Putamen (tissue), 1 donor: ENCODE results near the gene KDM2B.
"Not testable (repeated sequence)": the region's sequence is repeated elsewhere in the genome, so short reads cannot be mapped to it uniquely, and the experiment has no call there.

Source experiments
- DNase-seq: peaks from one replicate; pipeline ENCODE4 v3.0.0-alpha.2; 2016; ENCODE audit warnings: low spot score

Gene KDM2B

GRCh38 chr12:121584885-121585284 lies 4.1 kb upstream of the KDM2B start:
- not testable (repeated sequence) for DNase-seq

- DNase-seq: not testable (repeated sequence)
These were observed 2.5 kb upstream of the KDM2B start for GRCh38 chr12:121583334-121583661.

GRCh38 chr12:121582583-121583333 lies 1.9 kb upstream of the KDM2B start:
- DNase-seq: no peak

- no peak for DNase-seq
These were observed 1.0 kb upstream of the KDM2B start for GRCh38 chr12:121581686-121582429.

GRCh38 chr12:121579981-121580868 lies 598 bp downstream of the KDM2B start:
- DNase-seq: peak; percentile 76

GRCh38 chr12:121579190-121579791 lies 1.5 kb downstream of the KDM2B start:
- peak; percentile 46 for DNase-seq

- no peak for DNase-seq
These were observed 2.3 kb downstream of the KDM2B start for GRCh38 chr12:121578230-121579189.

- no peak for DNase-seq
These were observed 3.2 kb downstream of the KDM2B start for GRCh38 chr12:121577443-121578180.

- DNase-seq: no peak
These were observed 3.9 kb downstream of the KDM2B start for GRCh38 chr12:121576851-121577391.

- DNase-seq: no peak
These were observed 4.7 kb downstream of the KDM2B start for GRCh38 chr12:121575952-121576625.

- DNase-seq: no peak
These were observed 5.8 kb downstream of the KDM2B start for GRCh38 chr12:121575051-121575450.

- no peak for DNase-seq
These were observed 6.8 kb downstream of the KDM2B start for GRCh38 chr12:121574025-121574424.

GRCh38 chr12:121571920-121572319 lies 8.9 kb downstream of the KDM2B start:
- DNase-seq: no peak

GRCh38 chr12:121570467-121571283 lies 10.1 kb downstream of the KDM2B start:
- DNase-seq: no peak

- DNase-seq: no peak
These were observed 11.7 kb downstream of the KDM2B start for GRCh38 chr12:121568971-121569751.

GRCh38 chr12:121568518-121568917 lies 12.3 kb downstream of the KDM2B start:
- DNase-seq: no peak

GRCh38 chr12:121565076-121565475 lies 15.7 kb downstream of the KDM2B start:
- no peak for DNase-seq

- DNase-seq: no peak
These were observed 18.3 kb downstream of the KDM2B start for GRCh38 chr12:121562488-121562887.
